Neural cell (in vitro differentiated cells): Measurements from ENCODE around the gene TEX30.

ENCODE experiments used
- EZH2 ChIP-seq: fragments of 200-600, 300-800 bp; shearing (Covaris generic), sonication (generic); IDR thresholded peaks from 2 replicates; pipeline ENCODE4 v1.6.1; 2014; ENCODE audit warnings: antibody characterized with exemption, low read length, borderline replicate concordance, mild to moderate bottlenecking; ENCODE audit not compliant: insufficient read depth, poor library complexity, severe bottlenecking
- POLR2AphosphoS5 ChIP-seq: IDR thresholded peaks from 2 replicates; pipeline ENCODE4 v1.6.1; 2012
- TF ChIP-seq, protein P1 (sequence below): fragments of 450-650 bp; IDR thresholded peaks from 2 replicates; pipeline ENCODE4 v1.5.1; 2014; ENCODE audit warnings: antibody characterized with exemption, mild to moderate bottlenecking, moderate library complexity; ENCODE audit not compliant: poor library complexity, severe bottlenecking

DNA sequence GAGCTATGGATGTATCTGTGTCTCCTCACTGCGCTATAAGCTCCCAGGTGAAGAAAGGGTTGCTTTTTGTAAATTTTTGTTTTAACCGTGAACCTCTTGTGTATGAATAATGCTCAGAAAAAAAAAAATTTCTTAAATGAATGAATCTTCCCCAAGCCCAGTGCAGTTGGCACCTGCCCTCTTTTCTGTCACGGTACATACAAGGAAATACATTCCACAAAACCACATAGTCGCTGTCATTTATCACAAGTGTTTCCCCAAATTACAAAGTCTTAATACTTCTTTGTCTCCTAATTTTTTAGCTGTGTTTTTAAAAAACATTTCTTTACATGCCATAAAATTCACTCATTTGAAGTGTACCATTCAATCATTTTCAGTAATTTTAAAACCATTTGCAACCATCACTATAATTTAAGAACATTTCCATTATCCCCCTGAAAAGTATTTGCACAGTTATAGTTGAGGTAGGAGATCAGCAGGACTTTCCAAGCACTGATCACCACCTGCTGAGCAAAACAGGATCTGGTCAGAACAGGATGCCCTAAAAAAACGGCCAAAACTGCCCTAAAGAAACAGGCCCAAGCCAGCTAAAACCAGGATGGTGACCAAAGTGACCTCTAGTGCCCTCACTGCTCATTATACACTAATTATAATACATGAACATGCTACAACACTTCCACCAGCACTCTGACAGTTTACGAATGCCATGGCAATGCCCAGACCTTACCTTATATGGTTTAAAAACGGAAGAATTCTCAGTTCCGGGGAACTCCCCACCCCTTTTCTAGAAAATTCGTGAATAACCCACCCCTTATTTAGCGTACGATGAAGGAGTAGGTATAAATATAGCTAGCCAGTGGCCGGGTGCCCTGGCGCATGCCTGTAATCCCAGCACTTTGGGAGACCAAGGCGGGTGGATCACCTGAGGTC lies 1.3 kb upstream of the TEX30 start:
- TF ChIP-seq POLR2AphosphoS5 (no peak), EZH2 (no peak)
- TF ChIP-seq, protein P1, sequence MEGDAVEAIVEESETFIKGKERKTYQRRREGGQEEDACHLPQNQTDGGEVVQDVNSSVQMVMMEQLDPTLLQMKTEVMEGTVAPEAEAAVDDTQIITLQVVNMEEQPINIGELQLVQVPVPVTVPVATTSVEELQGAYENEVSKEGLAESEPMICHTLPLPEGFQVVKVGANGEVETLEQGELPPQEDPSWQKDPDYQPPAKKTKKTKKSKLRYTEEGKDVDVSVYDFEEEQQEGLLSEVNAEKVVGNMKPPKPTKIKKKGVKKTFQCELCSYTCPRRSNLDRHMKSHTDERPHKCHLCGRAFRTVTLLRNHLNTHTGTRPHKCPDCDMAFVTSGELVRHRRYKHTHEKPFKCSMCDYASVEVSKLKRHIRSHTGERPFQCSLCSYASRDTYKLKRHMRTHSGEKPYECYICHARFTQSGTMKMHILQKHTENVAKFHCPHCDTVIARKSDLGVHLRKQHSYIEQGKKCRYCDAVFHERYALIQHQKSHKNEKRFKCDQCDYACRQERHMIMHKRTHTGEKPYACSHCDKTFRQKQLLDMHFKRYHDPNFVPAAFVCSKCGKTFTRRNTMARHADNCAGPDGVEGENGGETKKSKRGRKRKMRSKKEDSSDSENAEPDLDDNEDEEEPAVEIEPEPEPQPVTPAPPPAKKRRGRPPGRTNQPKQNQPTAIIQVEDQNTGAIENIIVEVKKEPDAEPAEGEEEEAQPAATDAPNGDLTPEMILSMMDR, result no peak
